Activated naive CD8-positive, alpha-beta T cell (primary cell): ENCODE measurements around the gene KIAA2012.
A peak's percentile ranks its signal among the peaks of the same experiment; 100 is the strongest.

ENCODE experiments used
- H3K27ac Mint-ChIP-seq: one replicate; pipeline ENCODE4 v1.8.0; 2021; ENCODE audit warnings: mixed read lengths
- H3K27me3 Mint-ChIP-seq: one replicate; pipeline ENCODE4 v1.8.0; 2021; ENCODE audit warnings: mixed read lengths
- H3K36me3 Mint-ChIP-seq: one replicate; pipeline ENCODE4 v1.8.0; 2021; ENCODE audit warnings: mixed read lengths
- H3K4me1 Mint-ChIP-seq: one replicate; pipeline ENCODE4 v1.8.0; 2021; ENCODE audit warnings: low read depth, mixed read lengths
- H3K4me3 Mint-ChIP-seq: one replicate; pipeline ENCODE4 v1.8.0; 2021; ENCODE audit warnings: mild to moderate bottlenecking, mixed read lengths
- H3K9me3 Mint-ChIP-seq: one replicate; pipeline ENCODE4 v1.8.0; 2021; ENCODE audit warnings: low read depth, mixed read lengths

Gene KIAA2012

GRCh38 chr2:202072737-202073401, at the start of gene KIAA2012:
KIAA2012 (plus strand) TSS chr2:202073255; CDS start chr2:202073628, 373 bp downstream.
- Mint-ChIP-seq H3K9me3 (no peaks in the 10 kb centered on the region), H3K27me3 (no peaks in the 10 kb centered on the region), H3K27ac (no peak within 1 kb of the TSS), H3K36me3 (no peaks in the 10 kb centered on the region), H3K4me3 (no peak within 1 kb of the TSS), H3K4me1 (no peaks in the 10 kb centered on the region)

- Mint-ChIP-seq H3K4me3 (no peak overlapping the region), H3K36me3 (no peaks in the 10 kb centered on the region), H3K9me3 (no peaks in the 10 kb centered on the region), H3K27me3 (peaks cover 9% of the 10 kb centered on the region), H3K4me1 (no peaks in the 10 kb centered on the region), H3K27ac (no peak overlapping the region)
These were observed 49.2 kb upstream of the KIAA2012 start for GRCh38 chr2:202023904-202024266.

GRCh38 chr2:202024871-202025270, 48.2 kb upstream of the KIAA2012 start:
- Mint-ChIP-seq H3K36me3 (no peaks in the 10 kb centered on the region), H3K9me3 (no peaks in the 10 kb centered on the region), H3K27ac (no peak overlapping the region), H3K4me3 (no peak overlapping the region), H3K4me1 (no peaks in the 10 kb centered on the region), H3K27me3 (peaks cover 9% of the 10 kb centered on the region)

- no peak overlapping the region for H3K27ac Mint-ChIP-seq
- H3K4me1 Mint-ChIP-seq = no peaks in the 10 kb centered on the region
- H3K9me3 Mint-ChIP-seq = no peaks in the 10 kb centered on the region
- peaks cover 9% of the 10 kb centered on the region for H3K27me3 Mint-ChIP-seq
- H3K36me3 Mint-ChIP-seq = no peaks in the 10 kb centered on the region
- no peak overlapping the region for H3K4me3 Mint-ChIP-seq
These were observed 47.2 kb upstream of the KIAA2012 start for GRCh38 chr2:202025816-202026215.

- Mint-ChIP-seq H3K27me3 (peaks cover 9% of the 10 kb centered on the region), H3K9me3 (no peaks in the 10 kb centered on the region), H3K4me1 (no peaks in the 10 kb centered on the region), H3K36me3 (no peaks in the 10 kb centered on the region), H3K27ac (no peak overlapping the region), H3K4me3 (no peak overlapping the region)
These were observed 46.5 kb upstream of the KIAA2012 start for GRCh38 chr2:202026507-202026906.

- peaks cover 4% of the 10 kb centered on the region for H3K27me3 Mint-ChIP-seq
- H3K4me3 Mint-ChIP-seq = no peak overlapping the region
- no peaks in the 10 kb centered on the region for H3K9me3 Mint-ChIP-seq
- peaks cover 12% of the 10 kb centered on the region for H3K4me1 Mint-ChIP-seq
- no peaks in the 10 kb centered on the region for H3K36me3 Mint-ChIP-seq
- H3K27ac Mint-ChIP-seq = no peak overlapping the region
These were observed 42.4 kb upstream of the KIAA2012 start for GRCh38 chr2:202030691-202031090.

- H3K36me3 Mint-ChIP-seq = no peaks in the 10 kb centered on the region
- peaks cover 12% of the 10 kb centered on the region for H3K4me1 Mint-ChIP-seq
- H3K27me3 Mint-ChIP-seq = peaks cover 2% of the 10 kb centered on the region
- H3K4me3 Mint-ChIP-seq = peak overlapping the region; percentile 53
- no peaks in the 10 kb centered on the region for H3K9me3 Mint-ChIP-seq
- no peak overlapping the region for H3K27ac Mint-ChIP-seq
These were observed 41.7 kb upstream of the KIAA2012 start for GRCh38 chr2:202031246-202031951.

GRCh38 chr2:202032846-202033316, 40.2 kb upstream of the KIAA2012 start:
- Mint-ChIP-seq H3K27ac (no peak overlapping the region), H3K36me3 (no peaks in the 10 kb centered on the region), H3K4me1 (peaks cover 12% of the 10 kb centered on the region), H3K27me3 (peaks cover 4% of the 10 kb centered on the region), H3K9me3 (no peaks in the 10 kb centered on the region), H3K4me3 (peak overlapping the region; percentile 89)

- no peak within 1 kb of the TSS for H3K27ac Mint-ChIP-seq
- no peaks in the 10 kb centered on the region for H3K9me3 Mint-ChIP-seq
- peaks cover 12% of the 10 kb centered on the region for H3K4me1 Mint-ChIP-seq
- H3K27me3 Mint-ChIP-seq = peaks cover 8% of the 10 kb centered on the region
- no peaks in the 10 kb centered on the region for H3K36me3 Mint-ChIP-seq
- H3K4me3 Mint-ChIP-seq = peak within 1 kb of the TSS; percentile 89
These were observed 39.5 kb upstream of the KIAA2012 start, which contains the start of gene FZD7 for GRCh38 chr2:202033317-202034248. FZD7 (plus strand) TSS chr2:202033855; CDS start chr2:202034648, 793 bp downstream.

GRCh38 chr2:202034249-202035088, 38.6 kb upstream of the KIAA2012 start:
- Mint-ChIP-seq H3K9me3 (no peaks in the 10 kb centered on the region), H3K4me3 (peak overlapping the region; percentile 89), H3K4me1 (peaks cover 12% of the 10 kb centered on the region), H3K27ac (no peak overlapping the region), H3K36me3 (no peaks in the 10 kb centered on the region), H3K27me3 (peaks cover 16% of the 10 kb centered on the region)

- H3K27ac Mint-ChIP-seq = no peak overlapping the region
- H3K9me3 Mint-ChIP-seq = no peaks in the 10 kb centered on the region
- H3K36me3 Mint-ChIP-seq = no peaks in the 10 kb centered on the region
- H3K4me1 Mint-ChIP-seq = peaks cover 12% of the 10 kb centered on the region
- peaks cover 20% of the 10 kb centered on the region for H3K27me3 Mint-ChIP-seq
- H3K4me3 Mint-ChIP-seq = peak overlapping the region; percentile 89
These were observed 37.7 kb upstream of the KIAA2012 start for GRCh38 chr2:202035089-202035940.

GRCh38 chr2:202035941-202036372, 37.1 kb upstream of the KIAA2012 start:
- no peak overlapping the region for H3K4me3 Mint-ChIP-seq
- no peak overlapping the region for H3K27ac Mint-ChIP-seq
- no peaks in the 10 kb centered on the region for H3K9me3 Mint-ChIP-seq
- H3K4me1 Mint-ChIP-seq = peaks cover 12% of the 10 kb centered on the region
- H3K27me3 Mint-ChIP-seq = peaks cover 25% of the 10 kb centered on the region
- no peaks in the 10 kb centered on the region for H3K36me3 Mint-ChIP-seq

- H3K27ac Mint-ChIP-seq = no peak overlapping the region
- peaks cover 12% of the 10 kb centered on the region for H3K4me1 Mint-ChIP-seq
- no peak overlapping the region for H3K4me3 Mint-ChIP-seq
- H3K9me3 Mint-ChIP-seq = no peaks in the 10 kb centered on the region
- H3K36me3 Mint-ChIP-seq = no peaks in the 10 kb centered on the region
- peaks cover 26% of the 10 kb centered on the region for H3K27me3 Mint-ChIP-seq
These were observed 36.4 kb upstream of the KIAA2012 start for GRCh38 chr2:202036601-202037037.
